ENCODE data around the gene PYGM. TPM values are rescaled to one million over a fixed set of nuclear protein-coding genes. Genes with fewer than 3 reads are reported as not detected.

The PYGM gene
- 1.3 and 2.2 TPM in 2 replicates for total RNA-seq

DNA sequence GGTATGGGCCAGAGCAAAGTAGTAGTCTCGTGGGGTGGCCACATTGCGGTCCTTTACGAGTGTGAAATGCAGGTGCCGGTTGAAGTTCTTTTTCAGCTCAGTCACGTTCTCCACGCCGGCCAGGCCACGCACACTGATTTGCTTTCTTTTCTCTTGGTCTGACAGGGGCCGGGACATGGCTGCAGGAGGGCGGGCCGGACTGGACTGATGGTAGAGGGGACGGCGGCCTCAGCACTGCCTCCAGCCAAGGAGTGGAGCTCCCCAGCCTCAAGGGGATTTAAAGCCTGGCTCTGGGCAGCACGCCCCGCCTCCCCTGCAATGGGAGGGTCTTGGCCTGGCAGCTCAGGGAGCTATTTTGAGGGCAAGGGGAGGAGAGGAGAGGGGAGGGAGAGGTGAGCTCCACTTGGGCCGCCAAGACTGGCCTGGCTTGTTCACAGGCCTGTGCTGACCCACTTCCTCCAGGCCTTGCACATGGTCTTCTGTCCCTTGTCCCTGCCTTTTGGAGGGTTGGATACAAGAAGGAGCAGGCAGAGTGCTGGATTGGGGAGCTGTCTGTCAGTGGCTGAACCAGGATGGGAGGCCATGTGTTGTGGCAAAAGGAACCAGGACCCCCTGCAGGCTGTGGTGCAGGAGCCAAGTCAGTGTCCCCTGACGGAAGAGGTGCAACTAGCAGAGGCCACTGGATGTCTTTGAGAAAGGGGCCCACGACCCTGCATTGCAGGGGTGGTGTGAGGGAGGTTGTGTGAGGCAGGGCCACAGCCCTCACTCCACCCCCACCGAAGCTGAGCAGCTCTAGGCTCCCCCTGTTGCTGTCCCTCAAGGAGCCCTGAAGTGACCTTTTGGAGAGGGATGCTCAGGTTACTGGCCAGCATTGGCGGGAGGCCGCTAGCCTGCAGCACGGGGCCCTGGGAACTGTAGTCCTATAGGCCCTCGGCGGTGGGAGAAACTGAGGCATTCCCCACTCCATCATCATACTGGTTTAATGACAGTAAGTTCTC lies at the start of gene PYGM:
Gene PYGM, minus strand, starts transcription at position 253 of the 998 bp plus-strand sequence. Its CDS starts 76 bp downstream, at position 177.

DNA sequence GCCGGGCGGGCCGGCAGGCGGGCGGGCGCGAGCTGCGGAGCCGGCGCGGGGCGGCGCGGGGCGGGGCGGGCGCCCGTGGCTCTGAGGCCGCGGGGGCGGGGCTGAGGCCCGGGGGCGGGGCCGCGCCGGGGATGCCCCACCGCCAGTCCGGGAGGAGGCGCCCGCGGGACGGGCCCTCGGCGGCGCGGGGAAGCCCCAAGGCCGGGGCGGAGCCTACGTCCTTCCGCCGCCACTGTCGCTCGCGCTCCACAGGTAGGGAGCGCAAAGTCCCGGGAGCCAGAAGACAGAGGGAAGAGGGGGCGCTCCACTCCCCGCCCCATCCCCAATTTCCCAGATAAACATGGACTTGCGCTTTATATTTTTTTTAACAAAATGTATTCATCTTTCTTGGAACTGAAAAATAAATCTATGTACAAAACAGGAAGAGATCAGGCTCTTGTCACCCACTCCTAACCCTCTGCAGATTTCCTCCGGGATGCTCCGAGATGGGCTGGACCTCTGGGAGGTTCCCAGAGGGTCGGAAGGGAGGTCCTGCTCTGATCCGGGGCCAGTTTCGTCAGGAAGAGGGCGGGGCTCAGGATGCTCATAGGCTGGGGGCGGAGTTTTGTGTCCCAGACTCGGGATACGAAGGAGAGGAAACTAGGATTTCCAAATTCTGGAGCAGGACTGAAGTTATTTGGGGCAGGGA lies 43.5 kb upstream of the PYGM start, which contains the start of gene MAP4K2:
Gene MAP4K2, minus strand, starts transcription at position 57 of the 688 bp plus-strand sequence. CDS start 65 bp downstream, outside the sequence.

DNA sequence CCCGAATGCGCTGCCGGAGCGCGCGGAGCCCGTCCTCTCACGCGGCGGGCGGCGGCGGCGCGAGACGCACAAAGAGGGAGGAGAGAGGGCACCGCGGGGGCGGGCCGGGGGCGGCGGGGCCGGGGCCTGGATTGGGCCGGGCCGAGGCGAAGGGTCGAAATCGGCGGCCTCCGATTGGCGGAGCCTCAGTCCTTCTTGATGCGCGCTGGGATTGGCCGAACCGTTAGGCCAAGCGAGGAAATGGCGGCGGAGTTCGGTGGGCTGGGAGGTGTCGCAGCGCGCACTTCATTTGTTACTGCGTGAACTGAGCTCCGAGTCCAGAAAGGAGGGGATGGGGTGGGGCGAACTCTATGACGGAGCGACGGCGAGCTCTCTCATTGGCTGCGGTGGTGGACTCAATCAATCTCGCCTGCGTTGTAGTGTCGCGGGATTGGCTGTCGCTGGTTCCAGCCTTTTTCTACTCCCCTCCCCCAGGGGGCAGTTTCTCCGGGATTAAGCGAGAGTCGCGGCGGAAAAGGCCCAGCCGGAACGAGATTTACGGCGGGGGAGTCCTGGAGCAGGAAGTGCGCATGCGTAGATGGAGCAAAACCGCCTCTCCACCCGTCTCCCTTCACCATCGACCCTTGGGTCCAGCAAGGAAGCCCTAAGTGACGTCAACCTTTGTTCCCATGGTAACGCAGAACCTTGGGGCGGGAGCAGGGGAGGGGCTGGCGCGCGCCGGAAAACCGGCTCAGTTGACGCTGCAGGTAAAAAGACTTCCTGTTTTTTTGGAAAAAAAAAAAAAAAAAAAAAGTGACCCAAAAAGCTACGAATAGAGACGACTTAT lies 18.9 kb upstream of the PYGM start, which contains the start of gene SF1:
Gene SF1, minus strand, starts transcription at position 70 of the 826 bp plus-strand sequence. CDS start 150 bp downstream, outside the sequence.

DNA sequence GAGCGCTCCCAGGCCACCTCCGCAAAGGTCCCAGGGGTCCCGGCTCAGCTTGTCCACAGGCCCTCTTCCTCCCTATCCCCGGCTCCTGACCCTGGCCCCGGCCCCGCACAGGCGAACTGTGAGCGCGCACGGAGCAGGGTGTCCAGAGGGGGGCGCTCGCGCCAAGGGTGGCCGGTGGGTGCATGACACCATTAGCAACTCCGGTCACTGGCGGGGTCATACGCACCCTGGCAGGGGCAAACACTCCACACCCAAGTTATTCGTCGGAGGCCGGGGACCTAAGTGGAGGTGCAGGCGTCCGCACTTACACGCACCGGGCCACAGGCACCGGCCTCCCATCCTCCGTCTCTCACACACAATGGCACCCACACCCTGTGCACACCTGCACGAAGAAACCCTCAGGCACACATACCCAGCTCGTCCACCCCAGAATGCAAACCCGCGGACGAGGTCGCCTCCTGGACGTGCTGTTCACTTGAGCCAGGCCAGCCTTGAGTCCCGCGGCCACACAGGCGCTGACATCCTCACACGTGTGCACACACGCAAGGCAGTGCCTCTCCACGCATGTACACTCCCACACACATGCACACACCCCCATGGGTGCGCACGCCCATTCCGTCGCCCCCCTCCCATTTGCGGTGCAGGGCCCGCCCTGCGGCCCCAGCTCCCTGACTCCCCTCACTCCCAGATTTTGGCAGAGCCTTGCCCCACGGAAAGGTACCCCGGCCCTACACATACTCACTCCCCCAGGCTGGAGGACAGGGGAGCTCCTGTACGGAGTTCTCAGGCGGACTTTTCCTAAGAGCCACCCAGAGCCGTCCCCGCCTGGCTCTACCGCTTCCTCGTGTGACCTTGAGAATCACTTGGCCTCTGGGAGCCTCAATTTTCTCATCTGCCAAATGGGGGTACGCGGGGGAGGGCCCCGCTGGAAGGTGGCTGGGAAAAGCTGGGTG lies 15.9 kb downstream of the PYGM start, which contains the start of gene RASGRP2:
Gene RASGRP2, minus strand, starts transcription at position 552 of the 953 bp plus-strand sequence. CDS start 1,276 bp downstream, outside the sequence.

DNA sequence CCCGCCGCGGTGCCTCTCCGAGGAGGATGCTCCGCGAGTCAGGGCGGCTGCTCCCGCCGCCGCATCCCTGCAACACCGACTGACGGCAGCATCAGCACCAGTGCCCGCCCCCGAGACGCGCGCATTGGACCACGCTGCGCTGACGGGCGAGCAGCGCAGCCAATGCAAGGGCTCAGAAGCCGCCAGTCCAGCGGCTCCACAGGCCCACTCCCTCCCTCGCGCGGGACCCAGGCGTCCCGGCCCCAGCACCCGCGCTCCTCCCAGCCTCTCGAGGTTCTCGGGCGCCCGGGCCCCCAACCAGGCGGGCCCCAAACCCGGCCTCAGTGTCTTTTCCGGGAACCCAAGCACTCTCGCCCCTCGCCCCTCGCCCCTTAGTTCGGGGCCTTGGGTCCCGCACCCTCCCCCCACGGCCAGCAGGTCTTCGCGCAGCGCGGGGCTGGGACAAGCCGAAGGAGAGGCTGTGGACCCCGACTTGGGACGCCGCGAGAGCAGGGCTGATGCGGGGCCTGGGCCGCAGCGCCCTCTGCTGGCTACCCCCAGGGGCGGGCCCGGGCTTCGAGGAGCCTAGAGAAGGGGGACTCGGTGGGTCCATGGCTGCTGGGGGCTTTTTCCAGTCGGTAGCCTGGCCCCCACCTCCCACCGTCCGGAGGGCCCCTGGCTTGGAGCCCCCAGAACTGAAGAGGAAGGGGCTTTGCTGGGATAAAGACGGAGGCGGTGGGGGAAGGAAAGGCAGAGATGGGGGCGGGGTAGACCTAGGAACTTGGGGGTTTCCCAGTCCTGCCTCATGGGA lies 36.5 kb downstream of the PYGM start, which contains the start of gene NRXN2:
Gene NRXN2, minus strand, starts transcription at position 81 of the 790 bp plus-strand sequence. CDS start 9,498 bp downstream, outside the sequence.

Other genes with a start within 250 kb of the PYGM start
- gene SLC22A11, start 204.0 kb downstream of the PYGM start, total RNA-seq = not detected in 2 replicates
- gene SLC22A12, start 168.8 kb downstream of the PYGM start, total RNA-seq = not detected in 2 replicates
- gene NRXN2, start 36.8 kb downstream of the PYGM start, total RNA-seq = 9.6 and 18.2 TPM in 2 replicates
- gene RASGRP2, start 15.8 kb downstream of the PYGM start, total RNA-seq = 0.29 and 0.50 TPM in 2 replicates
- gene SF1, start 18.6 kb upstream of the PYGM start, total RNA-seq = 92.8 and 106 TPM in 2 replicates
- gene MAP4K2, start 43.2 kb upstream of the PYGM start, total RNA-seq = 9.6 and 18.0 TPM in 2 replicates
- gene MEN1, start 50.6 kb upstream of the PYGM start, total RNA-seq = 17.3 and 32.3 TPM in 2 replicates
- 0.15 and 0.33 TPM in 2 replicates for gene CDC42BPG, start 84.7 kb upstream of the PYGM start, total RNA-seq
- gene EHD1, start 118.6 kb upstream of the PYGM start, total RNA-seq = 87.1 and 151 TPM in 2 replicates
- 19.6 and 20.5 TPM in 2 replicates for gene ATG2A, start 157.2 kb upstream of the PYGM start, total RNA-seq
- gene PPP2R5B, start 164.7 kb upstream of the PYGM start, total RNA-seq = 9.2 and 17.0 TPM in 2 replicates
- gene GPHA2, start 175.9 kb upstream of the PYGM start, total RNA-seq = not detected in 2 replicates
- not detected in 2 replicates for gene MAJIN, start 212.1 kb upstream of the PYGM start, total RNA-seq
- 1.0 and 2.5 TPM in 2 replicates for gene BATF2, start 237.0 kb upstream of the PYGM start, total RNA-seq